Trophoblast cell (in vitro differentiated cells and primary cell): ENCODE data around the gene NOTCH3. TPM values are rescaled to one million over a fixed set of nuclear protein-coding genes. Genes with fewer than 3 reads are reported as not detected.

ENCODE experiments used
- DNase-seq, 2 donors: peaks; one replicate each; pipeline ENCODE4 v3.0.0-alpha.2; 2016
- H2AFZ ChIP-seq: 2 replicates; pipeline ENCODE4 v1.6.1; 2013; ENCODE audit warnings: low read length, moderate library complexity, mild to moderate bottlenecking; ENCODE audit not compliant: insufficient read depth, poor library complexity
- H2AK5ac ChIP-seq: 2 replicates; pipeline ENCODE4 v1.6.1; 2013; ENCODE audit warnings: mild to moderate bottlenecking, low read length
- H2BK120ac ChIP-seq: 2 replicates; pipeline ENCODE4 v1.6.1; 2013; ENCODE audit warnings: low read length, mild to moderate bottlenecking, moderate library complexity; ENCODE audit not compliant: insufficient read depth, poor library complexity
- H2BK12ac ChIP-seq: 2 replicates; pipeline ENCODE4 v1.6.1; 2013; ENCODE audit warnings: mild to moderate bottlenecking, low read length, moderate library complexity
- H2BK5ac ChIP-seq: 2 replicates; pipeline ENCODE4 v1.6.1; 2013; ENCODE audit warnings: low read length, low read depth, moderate library complexity, mild to moderate bottlenecking; ENCODE audit not compliant: poor library complexity
- H3K14ac ChIP-seq: 2 replicates; pipeline ENCODE4 v1.6.1; 2013; ENCODE audit warnings: mild to moderate bottlenecking, low read length
- H3K18ac ChIP-seq: 2 replicates; pipeline ENCODE4 v1.6.1; 2013; ENCODE audit warnings: mild to moderate bottlenecking, low read length
- H3K23ac ChIP-seq: 2 replicates; pipeline ENCODE4 v1.6.1; 2013; ENCODE audit warnings: low read length
- H3K27ac ChIP-seq: 2 replicates; pipeline ENCODE4 v1.5.1; 2013; ENCODE audit warnings: low read depth, mild to moderate bottlenecking, inconsistent platforms, low read length, moderate library complexity
- H3K27me3 ChIP-seq: 2 replicates; pipeline ENCODE4 v1.6.1; 2013; ENCODE audit warnings: inconsistent platforms, mild to moderate bottlenecking, low read length, moderate library complexity; ENCODE audit not compliant: insufficient read depth
- H3K36me3 ChIP-seq, 2 experiments: 1 replicate in 1 of 2; 2 replicates in 1 of 2; pipeline ENCODE4 v1.6.1; 2013; ENCODE audit warnings: low read length in 2 of 2, mild to moderate bottlenecking in 2 of 2, moderate library complexity in 1 of 2; ENCODE audit not compliant: insufficient read depth in 2 of 2, control insufficient read depth in 1 of 2
- H3K4ac ChIP-seq: 2 replicates; pipeline ENCODE4 v1.6.1; 2013; ENCODE audit warnings: low read depth, mild to moderate bottlenecking, low read length, moderate library complexity
- H3K4me1 ChIP-seq, 2 experiments: 1 replicate in 1 of 2; 2 replicates in 1 of 2; pipeline ENCODE4 v1.6.1; 2013; ENCODE audit warnings: low read length in 2 of 2, mild to moderate bottlenecking in 2 of 2, moderate library complexity in 1 of 2; ENCODE audit not compliant: insufficient read depth in 2 of 2, control insufficient read depth in 1 of 2
- H3K4me2 ChIP-seq: 2 replicates; pipeline ENCODE4 v1.6.1; 2013; ENCODE audit warnings: inconsistent platforms, mild to moderate bottlenecking, low read length, moderate library complexity
- H3K4me3 ChIP-seq: 2 replicates; pipeline ENCODE4 v1.5.1; 2013; ENCODE audit warnings: mild to moderate bottlenecking, low read depth, low read length, inconsistent platforms
- H3K79me1 ChIP-seq: one replicate; pipeline ENCODE4 v1.6.1; 2013; ENCODE audit warnings: low read length
- H3K79me2 ChIP-seq: 2 replicates; pipeline ENCODE4 v1.6.1; 2013; ENCODE audit warnings: low read length, mild to moderate bottlenecking; ENCODE audit not compliant: control insufficient read depth, insufficient read depth, poor library complexity
- H3K9ac ChIP-seq: 2 replicates; pipeline ENCODE4 v1.6.1; 2013; ENCODE audit warnings: mild to moderate bottlenecking, low read length
- H3K9me3 ChIP-seq: 2 replicates; pipeline ENCODE4 v1.6.1; 2013; ENCODE audit warnings: low read depth, mild to moderate bottlenecking, control low read depth, inconsistent platforms, low read length; ENCODE audit not compliant: insufficient read depth
- H4K12ac ChIP-seq: 2 replicates; pipeline ENCODE4 v1.6.1; 2013; ENCODE audit warnings: low read depth, mild to moderate bottlenecking, low read length, moderate library complexity
- H4K8ac ChIP-seq: 2 replicates; pipeline ENCODE4 v1.6.1; 2013; ENCODE audit warnings: low read depth, mild to moderate bottlenecking, low read length, moderate library complexity
- H4K91ac ChIP-seq: one replicate; pipeline ENCODE4 v1.6.1; 2013; ENCODE audit warnings: low read depth, mild to moderate bottlenecking, low read length, moderate library complexity
- WGBS: extraction: QIAGEN DNeasy Blood & Tissue Kit; methylation state at CpG from one replicate; pipeline ENCODE4 v1.1.7; 2013; ENCODE audit warnings: missing lambda C conversion rate; ENCODE audit not compliant: insufficient read length, insufficient coverage; ENCODE audit errors: extremely low coverage; 5-methylcytosine and 5-hydroxymethylcytosine counted together
- polyA plus RNA-seq: library from polyadenylated mRNA; stranded (reverse); fragments of 200-250 nt; gene quantifications from 2 replicates; pipeline ENCODE4 v1.2.3, GENCODE V29; 2013

The NOTCH3 gene
- 34.4 and 37.9 TPM in 2 replicates for polyA plus RNA-seq

- Histone ChIP-seq H4K8ac (peak within 1 kb of the TSS; percentile 81), H3K9ac (peak within 1 kb of the TSS; percentile 84), H3K4me1 (peaks cover 0 to 10% of the 10 kb centered on the region in 2 experiments), H4K91ac (peak within 1 kb of the TSS; percentile 88), H3K27ac (peak within 1 kb of the TSS; percentile 20), H3K4ac (peak within 1 kb of the TSS; percentile 56), H3K18ac (peak within 1 kb of the TSS; percentile 91), H2BK12ac (no peak within 1 kb of the TSS), H2BK5ac (peak within 1 kb of the TSS; percentile 43), H2AFZ (peak within 1 kb of the TSS; percentile 62), H2AK5ac (peak within 1 kb of the TSS; percentile 25), H3K36me3 (peaks cover 11 to 17% of the 10 kb centered on the region in 2 experiments), H3K14ac (peak within 1 kb of the TSS; percentile 85), H3K4me2 (peak within 1 kb of the TSS; percentile 95), H3K4me3 (peak within 1 kb of the TSS; percentile 80), H3K23ac (no peak within 1 kb of the TSS), H3K79me1 (peaks cover 6% of the 10 kb centered on the region), H3K79me2 (peaks cover 4% of the 10 kb centered on the region), H3K27me3 (no peaks in the 10 kb centered on the region), H4K12ac (peak within 1 kb of the TSS; percentile 78), H3K9me3 (peaks cover 3% of the 10 kb centered on the region), H2BK120ac (peak within 1 kb of the TSS; percentile 75)
- no CpG with 5 or more reads among the region's 74 CpGs for WGBS
- DNase-seq: peak in 1 of 2 donors; percentile 18
Measured at GRCh38 chr19:15200553-15201364, at the start of gene NOTCH3. NOTCH3 (minus strand) TSS chr19:15200995; CDS start chr19:15200905, 90 bp downstream.

GRCh38 chr19:15250640-15250993 is 49.8 kb upstream of the NOTCH3 start:
- peak overlapping the region; percentile 18 for H2BK5ac ChIP-seq
- no CpG with 5 or more reads among the region's 1 CpG for WGBS
- peaks cover 4% of the 10 kb centered on the region for H3K79me2 ChIP-seq

GRCh38 chr19:15249972-15250639 is 49.3 kb upstream of the NOTCH3 start:
- Histone ChIP-seq H3K9me3 (peaks cover 2% of the 10 kb centered on the region), H3K4me1 (peaks cover 37 to 39% of the 10 kb centered on the region in 2 experiments), H3K36me3 (peaks cover 78 to 81% of the 10 kb centered on the region in 2 experiments), H3K23ac (no peak overlapping the region), H3K79me1 (peaks cover 14% of the 10 kb centered on the region), H3K4me3 (no peak overlapping the region), H3K9ac (no peak overlapping the region), H2BK120ac (peak overlapping the region; percentile 12), H4K8ac (peak overlapping the region; percentile 11), H2AFZ (no peak overlapping the region), H3K4ac (no peak overlapping the region), H3K18ac (no peak overlapping the region), H2AK5ac (no peak overlapping the region), H3K27me3 (no peaks in the 10 kb centered on the region), H3K14ac (no peak overlapping the region), H4K91ac (no peak overlapping the region), H4K12ac (no peak overlapping the region), H2BK12ac (no peak overlapping the region), H3K79me2 (peaks cover 4% of the 10 kb centered on the region), H2BK5ac (peak overlapping the region; percentile 38), H3K4me2 (no peak overlapping the region), H3K27ac (peak overlapping the region; percentile 58)
- no CpG with 5 or more reads among the region's 15 CpGs for WGBS
- DNase-seq: peak; percentile 68 to 77

More at GRCh38 chr19:15250640-15250993, 49.8 kb upstream of the NOTCH3 start:
- no peak overlapping the region for H3K18ac ChIP-seq
- no peak overlapping the region for H4K12ac ChIP-seq
- no peak overlapping the region for H2BK12ac ChIP-seq
- no peak overlapping the region for H4K91ac ChIP-seq
- peaks cover 2% of the 10 kb centered on the region for H3K9me3 ChIP-seq
- no peak overlapping the region for H2BK120ac ChIP-seq
- no peak overlapping the region for H2AFZ ChIP-seq
- H2AK5ac ChIP-seq: no peak overlapping the region
- peaks cover 14% of the 10 kb centered on the region for H3K79me1 ChIP-seq
- no peaks in the 10 kb centered on the region for H3K27me3 ChIP-seq
- H3K4me3 ChIP-seq: no peak overlapping the region
- no peak overlapping the region for H3K4ac ChIP-seq
- no peak overlapping the region for H3K4me2 ChIP-seq
- peak overlapping the region; percentile 35 for H3K9ac ChIP-seq
- H3K14ac ChIP-seq: no peak overlapping the region
- peaks cover 78 to 81% of the 10 kb centered on the region in 2 experiments for H3K36me3 ChIP-seq
- H3K27ac ChIP-seq: peak overlapping the region; percentile 46
- no peak overlapping the region for H3K23ac ChIP-seq
- H3K4me1 ChIP-seq: peaks cover 37 to 39% of the 10 kb centered on the region in 2 experiments
- no peak overlapping the region for H4K8ac ChIP-seq
- no peak for DNase-seq

- peaks cover 14% of the 10 kb centered on the region for H3K79me1 ChIP-seq
- H2BK120ac ChIP-seq: peak overlapping the region; percentile 39
- peak overlapping the region; percentile 6 for H2AK5ac ChIP-seq
- peaks cover 37 to 39% of the 10 kb centered on the region in 2 experiments for H3K4me1 ChIP-seq
- H4K12ac ChIP-seq: no peak overlapping the region
- peak overlapping the region; percentile 20 for H4K8ac ChIP-seq
- H3K23ac ChIP-seq: no peak overlapping the region
- no CpG with 5 or more reads among the region's 6 CpGs for WGBS
- peak overlapping the region; percentile 50 for H4K91ac ChIP-seq
- no peak overlapping the region for H2AFZ ChIP-seq
- peaks cover 4% of the 10 kb centered on the region for H3K79me2 ChIP-seq
- peak overlapping the region; percentile 28 for H3K14ac ChIP-seq
- no peak overlapping the region for H2BK5ac ChIP-seq
- H3K4me2 ChIP-seq: no peak overlapping the region
- H3K4ac ChIP-seq: peak overlapping the region; percentile 2
- peaks cover 78 to 81% of the 10 kb centered on the region in 2 experiments for H3K36me3 ChIP-seq
- H3K27me3 ChIP-seq: no peaks in the 10 kb centered on the region
- peaks cover 2% of the 10 kb centered on the region for H3K9me3 ChIP-seq
- H3K18ac ChIP-seq: peak overlapping the region; percentile 16
- H3K9ac ChIP-seq: no peak overlapping the region
- DNase-seq: no peak
- H2BK12ac ChIP-seq: peak overlapping the region; percentile 26
- H3K4me3 ChIP-seq: no peak overlapping the region
- H3K27ac ChIP-seq: peak overlapping the region; percentile 58
Measured at GRCh38 chr19:15249528-15249874, 48.7 kb upstream of the NOTCH3 start.
